Ramos (cell line): Measurements from ENCODE around the gene ARFGAP1.
"Not testable (repeated sequence)": the region's sequence is repeated elsewhere in the genome, so short reads cannot be mapped to it uniquely, and the experiment has no call there.

Experiments used
- in situ Hi-C: fragments of 300-500 bp; cut with MboI; formaldehyde crosslinking; loops from one replicate; pipeline ENCODE4 v1.14.3; 2022; ENCODE audit warnings: low sequenced_read_pairs; ENCODE audit not compliant: unreplicated experiment

ARFGAP1 gene

DNA sequence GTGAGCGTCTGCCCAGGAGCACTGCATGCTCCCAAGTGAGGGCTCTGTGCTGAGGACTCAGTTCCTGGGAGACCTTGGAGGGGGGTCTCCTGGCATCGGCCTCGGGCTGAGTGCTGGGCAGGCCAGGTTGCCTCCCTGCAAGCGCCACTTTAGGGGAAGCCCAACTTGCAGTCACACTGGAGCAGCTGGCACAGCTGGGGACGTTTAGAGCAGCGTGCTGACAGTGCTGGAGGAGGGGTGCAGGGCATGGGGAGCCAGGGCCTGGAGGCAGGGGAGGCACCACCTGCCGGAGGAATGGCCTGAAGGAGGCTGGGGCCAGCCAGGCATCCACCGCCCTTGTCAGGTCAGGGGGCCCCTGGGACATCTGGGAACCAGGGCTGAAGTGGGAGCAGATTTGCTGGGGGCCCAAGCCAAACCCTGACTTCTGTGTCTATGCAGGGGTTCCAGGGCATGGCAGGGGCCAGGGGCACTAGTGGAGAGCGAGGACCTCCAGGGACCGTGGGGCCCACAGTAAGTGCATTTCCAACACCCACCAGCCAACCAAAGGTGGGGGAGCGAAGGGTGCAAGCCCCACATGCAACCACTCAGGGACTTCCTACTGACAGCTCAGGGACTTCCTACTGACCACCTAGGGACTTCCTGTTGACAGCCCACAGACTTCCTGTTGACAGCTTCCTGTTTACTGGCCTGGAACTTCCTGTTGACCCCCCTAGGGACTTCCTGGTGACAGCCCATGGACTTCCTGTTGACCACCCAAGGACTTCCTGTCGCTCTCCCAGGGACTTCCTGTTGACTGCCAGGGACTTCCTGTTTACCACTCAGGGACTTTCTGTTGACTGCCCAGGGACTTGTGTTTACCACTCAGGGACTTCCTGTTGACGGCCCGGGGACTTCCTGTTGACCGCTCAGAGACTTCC lies 54.0 kb downstream of the ARFGAP1 start:
- in situ Hi-C loops = no loop called here

DNA sequence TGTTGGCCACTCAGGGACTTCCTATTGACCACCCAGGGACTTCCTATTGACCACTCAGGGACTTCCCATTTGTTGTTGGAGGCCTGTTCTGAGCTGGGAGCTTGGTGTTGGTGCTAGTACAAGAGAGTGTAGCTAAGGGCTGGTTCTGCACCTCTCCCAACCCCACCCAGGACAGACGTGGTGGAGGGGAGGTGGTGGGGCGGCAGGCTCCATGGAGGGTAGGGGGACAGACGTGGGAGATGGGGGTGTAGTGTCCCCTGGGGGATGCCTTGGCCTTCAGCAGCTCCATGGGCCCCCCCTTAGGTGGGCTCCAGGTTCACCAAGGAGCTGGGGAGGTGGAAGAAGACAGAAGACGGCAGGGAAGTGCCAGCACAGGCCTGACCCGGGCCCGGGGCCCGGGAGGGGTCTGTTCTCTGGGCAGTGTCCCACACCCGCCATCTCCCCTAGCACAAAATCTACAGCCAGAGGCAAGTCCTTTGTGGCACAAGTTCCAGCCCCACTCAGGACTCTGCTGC lies 54.7 kb downstream of the ARFGAP1 start:
- in situ Hi-C loops = no loop called here

DNA sequence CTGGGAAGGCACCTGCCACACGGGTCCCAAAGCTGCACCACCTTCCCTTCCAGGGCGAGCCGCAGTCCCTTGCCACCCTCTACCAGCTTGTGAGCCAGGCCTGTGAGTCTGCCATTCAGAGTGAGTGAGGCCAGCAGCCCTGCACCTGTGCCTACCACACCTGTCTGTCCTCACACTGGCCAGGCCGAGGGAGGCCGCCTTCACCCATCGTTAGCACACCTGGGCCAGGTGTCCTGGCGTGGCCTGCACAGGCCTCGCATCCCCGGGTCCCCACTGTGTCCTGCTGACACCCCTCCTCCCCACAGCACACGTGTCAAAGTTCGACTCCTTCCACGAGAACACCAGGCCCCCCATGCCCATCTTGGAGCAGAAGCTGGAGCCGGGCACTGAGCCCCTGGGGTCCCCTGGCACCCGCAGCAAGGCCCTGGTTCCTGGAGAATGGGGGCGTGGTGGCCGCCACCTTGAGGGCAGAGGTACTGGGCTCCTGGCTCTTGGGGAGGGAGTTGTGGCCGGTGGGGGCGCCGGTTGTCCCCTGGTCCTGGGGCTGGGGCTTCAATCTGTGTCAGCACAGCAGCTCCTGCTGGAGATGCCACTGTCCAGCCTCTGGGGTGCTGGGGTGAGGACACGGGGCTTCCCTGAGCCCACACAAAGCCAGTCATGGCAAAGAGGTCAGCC lies 55.5 kb downstream of the ARFGAP1 start:
- in situ Hi-C loops = no loop called here

DNA sequence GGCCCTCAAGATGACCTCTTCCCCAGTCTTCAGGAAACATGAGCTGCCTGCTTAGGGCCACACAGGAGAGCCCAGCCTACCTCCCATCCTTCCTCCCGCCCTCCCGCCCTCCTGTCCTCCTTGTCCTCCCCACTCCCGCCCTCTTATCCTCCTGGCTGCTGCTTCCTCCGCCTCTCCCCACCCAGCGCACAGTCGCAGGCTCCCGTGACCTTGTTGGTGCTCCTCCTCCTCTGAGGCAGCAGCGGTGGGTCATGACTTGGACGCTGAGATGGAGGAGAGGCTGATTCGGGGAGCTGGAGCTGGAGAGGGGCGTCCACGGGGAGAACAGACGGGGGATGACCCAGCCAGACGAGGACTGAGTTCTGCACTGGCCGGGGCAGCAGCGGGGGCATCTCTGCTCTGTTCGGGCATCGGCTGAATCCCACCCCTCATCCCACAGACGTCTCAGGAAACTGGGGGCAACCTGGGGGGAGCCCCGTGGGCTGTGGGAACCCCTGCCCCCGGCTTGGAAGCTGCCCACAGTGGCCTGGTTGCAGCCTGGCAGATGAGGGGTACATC lies 56.2 kb downstream of the ARFGAP1 start:
- in situ Hi-C loops = no loop called here

DNA sequence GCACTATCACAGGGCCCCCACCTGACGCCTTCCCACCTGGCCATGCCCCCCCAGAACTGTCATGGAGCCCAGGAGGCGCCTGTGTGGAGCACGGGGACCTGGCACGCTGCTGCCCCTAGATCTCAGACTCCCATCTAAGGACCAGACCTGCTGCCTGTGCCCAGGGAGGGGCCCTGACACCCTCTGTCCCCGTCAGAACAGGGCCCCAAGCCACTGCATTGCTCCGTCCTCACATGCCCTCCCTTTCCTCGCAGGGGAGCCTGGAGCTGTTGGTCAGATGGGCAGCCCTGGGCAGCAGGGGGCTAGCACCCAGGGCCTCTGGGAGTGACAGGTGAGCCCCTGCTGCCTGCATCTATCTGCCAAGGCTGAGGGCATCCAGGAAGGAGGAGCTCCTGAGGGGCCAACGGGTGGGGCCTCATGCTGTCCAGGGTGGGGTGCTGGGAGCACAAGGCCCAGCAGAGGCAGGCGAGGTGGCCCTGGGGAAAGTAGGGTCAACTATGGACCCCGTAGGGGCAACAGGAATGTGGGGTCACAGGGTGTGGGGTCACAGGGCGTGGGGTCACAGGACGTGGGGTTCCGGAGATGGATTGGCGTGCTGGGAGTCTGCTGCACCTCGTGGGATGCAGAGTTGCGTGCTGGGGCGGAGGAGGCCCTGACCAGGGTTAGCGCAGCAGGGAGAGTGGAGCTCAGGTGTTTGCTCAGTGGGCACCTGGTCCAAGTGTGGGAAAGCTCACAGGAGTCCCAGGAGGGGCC lies 56.9 kb downstream of the ARFGAP1 start:
- in situ Hi-C loops = no loop called here

DNA sequence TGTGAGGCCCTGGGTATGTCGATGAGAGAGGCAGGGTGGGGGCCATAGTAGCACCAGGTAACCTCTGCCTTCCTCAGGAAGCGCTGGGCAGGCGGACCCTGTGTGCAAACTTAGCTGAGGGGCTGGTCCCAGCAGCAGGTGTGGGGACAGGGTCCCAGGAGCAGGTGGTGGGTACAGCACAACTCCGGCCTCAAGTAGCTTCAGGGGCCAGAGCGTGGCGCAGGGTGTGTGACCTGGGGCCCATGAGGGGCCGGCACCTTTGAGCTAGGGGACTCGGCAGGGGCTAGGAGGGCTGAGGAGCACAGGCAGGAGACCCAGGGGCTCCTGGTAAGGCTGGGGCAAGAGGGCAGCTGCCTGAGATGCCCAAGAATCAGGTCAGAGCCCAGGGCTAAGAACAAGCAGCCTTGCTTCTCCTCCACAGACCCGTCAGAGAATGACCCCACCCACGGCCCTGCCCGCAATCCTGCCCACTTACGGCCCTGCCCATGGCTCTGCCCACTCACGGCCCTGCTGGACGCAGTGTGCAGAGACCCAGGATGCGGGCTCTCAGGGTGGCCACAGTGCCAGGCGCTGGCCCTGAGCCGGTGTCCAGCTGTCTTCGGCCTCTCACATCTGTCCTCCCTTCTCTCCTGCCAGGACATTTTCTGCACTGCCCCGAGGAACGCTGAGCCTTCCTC lies 57.6 kb downstream of the ARFGAP1 start:
- in situ Hi-C loops = no loop called here

DNA sequence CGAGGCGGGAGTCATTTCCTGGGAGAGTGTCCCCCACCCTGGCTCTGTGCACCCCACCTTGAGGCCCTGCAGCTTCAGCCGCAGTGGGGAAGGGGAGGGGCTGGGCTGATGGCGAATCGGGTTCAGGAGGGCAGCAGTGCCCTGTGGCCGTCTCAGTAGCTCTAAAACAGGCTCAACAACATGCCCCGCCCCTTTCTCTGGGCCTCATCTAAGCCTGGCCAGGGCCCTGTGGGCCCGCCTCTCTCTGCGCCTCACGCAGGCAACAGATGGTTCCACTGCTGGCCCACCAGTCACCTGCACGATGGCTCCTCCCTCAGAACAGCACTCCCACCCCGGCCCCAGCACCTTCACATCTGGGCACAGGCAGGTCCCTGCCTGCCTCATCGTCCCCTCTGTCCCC lies 58.3 kb downstream of the ARFGAP1 start:
- in situ Hi-C loops = no loop called here

DNA sequence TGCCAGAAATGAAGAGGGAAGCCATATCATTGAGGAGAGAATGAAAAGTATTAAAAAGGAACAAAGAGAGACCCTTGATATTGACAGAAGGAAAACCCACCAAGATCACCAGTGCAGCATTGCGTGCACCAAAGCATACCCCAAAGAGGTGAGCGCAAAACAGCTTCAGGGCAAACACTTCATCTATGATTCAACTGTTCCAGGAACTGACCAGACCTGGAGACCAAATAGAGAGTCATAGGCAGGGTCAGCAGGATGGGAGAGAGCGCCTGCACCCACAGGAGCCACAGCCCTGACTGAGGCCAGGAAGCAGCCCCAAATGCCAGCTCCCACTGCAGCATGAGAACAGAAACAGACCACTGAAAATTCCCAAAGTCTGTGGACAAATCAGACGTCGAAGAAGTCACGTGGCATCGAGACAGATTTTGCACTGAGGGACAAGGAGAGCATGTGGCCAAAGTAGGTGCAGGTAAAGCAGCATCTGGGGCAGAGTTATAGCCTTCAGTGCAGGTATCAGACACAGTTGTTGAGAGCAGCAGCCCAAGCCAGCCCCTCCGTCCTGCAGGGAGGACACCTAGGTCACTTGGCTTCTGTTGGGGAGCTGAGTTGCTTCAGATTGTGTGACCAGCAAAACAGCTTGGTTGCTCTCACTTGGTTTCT lies 59.3 kb downstream of the ARFGAP1 start:
- in situ Hi-C loops = no loop called here

DNA sequence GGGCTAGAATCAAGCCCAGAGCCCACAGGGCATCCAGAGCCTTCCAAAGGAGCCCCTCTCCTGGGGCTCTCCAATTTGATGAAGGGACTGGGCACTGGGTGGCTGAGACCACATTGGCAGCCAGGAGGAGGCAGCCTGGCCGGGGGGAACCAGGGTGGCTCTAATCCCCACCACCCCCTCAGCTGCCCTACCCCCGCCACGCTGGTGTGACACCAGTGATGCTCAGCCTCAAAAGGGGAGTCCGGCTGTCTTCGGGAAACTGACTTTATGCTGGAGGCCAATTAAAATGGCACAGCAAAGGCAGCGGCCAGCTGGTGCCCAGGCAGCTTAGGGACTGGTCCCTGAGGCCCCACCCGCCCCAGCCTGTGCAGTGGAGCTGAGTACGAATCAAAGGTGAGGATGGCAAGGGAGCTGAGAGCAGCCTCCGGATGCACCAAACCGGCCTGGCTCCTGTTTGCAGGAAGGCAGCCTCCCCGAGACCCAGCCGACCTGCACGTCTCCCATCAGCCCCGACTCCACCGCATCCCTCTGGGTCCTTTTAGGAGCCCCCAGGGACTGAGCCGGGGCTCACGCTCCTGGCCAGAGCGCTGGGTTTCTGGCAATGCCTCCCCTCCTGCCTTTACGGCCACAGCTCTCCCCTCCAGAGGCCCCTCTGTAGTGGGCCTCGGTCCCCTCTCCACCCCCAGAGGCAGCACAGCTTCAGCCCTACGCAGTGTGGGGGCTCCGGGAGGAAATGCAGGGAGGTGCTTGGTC lies 60.1 kb downstream of the ARFGAP1 start:
- in situ Hi-C loops = no loop called here

DNA sequence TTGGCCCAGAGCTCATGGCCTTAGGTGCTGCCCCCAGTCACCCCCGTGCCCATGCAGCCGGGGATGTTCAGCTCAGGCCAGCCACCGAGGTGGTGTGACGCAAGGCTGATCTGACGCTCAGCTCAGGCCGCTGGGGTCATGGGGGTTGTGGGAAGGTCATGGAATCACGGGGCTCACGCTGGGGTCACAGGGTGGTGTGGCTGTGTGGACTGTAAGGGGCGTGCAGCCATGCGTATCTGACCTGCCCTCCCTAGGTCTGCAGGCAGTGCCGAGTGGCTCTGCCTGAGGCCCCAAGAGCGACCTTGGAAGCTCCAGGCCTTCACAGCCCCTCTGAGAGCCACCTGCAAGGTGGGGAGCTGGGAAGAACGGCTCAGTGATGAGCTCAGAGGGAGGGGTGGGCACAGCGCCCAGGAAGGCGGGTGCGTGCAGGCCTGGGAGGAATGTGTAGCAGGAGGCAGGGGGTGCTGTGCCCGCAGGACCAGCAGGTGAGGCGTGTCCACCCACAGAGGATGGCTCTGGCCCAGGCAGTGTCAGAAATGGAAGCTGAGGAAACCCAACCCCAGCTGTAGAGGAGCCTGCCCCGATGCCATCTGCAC lies 60.7 kb downstream of the ARFGAP1 start:
- in situ Hi-C loops = no loop called here

DNA sequence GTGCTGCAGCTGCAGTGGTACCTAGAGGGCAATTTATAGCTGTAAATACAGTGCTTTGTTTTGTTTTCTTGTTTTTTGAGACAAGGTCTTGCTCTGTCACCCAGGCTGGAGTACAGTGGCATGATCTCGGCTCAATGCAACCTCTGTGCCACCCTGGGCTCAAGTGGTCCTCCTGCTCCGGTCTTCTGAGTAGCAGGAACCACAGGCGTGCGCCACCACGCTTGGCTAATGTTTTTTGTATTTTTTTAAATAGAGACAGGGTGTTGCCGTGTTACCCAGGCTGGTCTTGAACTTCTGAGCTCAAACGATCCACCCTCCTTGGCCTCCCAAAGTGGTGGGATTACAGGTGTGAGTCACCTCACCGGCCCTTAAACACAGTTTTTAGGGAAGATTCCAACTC lies 61.7 kb downstream of the ARFGAP1 start:
- in situ Hi-C loops = no loop called here

DNA sequence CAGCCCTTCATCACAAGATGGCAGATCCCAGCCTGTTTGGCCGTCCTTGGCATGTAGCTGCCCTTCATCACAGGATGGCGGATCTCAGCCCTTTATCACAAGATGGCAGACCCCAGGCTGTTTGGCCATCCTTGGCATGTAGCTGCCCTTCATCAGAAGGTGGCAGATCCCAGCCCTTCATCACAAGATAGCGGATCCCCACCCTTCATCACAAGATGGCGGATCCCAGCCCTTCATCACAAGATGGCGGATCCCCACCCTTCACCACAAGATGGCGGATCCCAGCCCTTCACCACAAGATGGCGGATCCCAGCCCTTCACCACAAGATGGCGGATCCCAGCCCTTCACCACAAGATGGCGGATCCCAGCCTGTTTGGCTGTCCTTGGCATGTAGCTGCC lies 62.4 kb downstream of the ARFGAP1 start:
- in situ Hi-C loops = not testable (repeated sequence)

DNA sequence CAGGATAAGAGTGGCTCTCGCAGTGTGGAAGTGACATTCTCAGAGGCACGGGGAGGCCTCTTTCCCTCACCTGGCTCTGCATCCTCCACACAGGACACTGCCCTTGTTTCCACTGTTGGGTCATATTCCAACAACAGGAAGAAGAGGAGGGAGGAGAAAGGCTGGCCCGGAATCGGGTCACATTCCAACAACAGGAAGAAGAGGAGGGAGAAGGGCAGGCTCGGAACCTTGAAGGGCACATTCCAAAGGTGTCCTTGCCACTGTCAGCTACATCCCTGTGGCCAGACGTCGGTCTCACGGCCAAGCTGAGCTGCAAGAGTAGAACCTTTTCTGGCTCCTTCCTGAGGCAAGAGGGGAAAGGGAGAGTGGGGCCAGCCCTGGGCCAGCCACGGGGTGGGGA lies 63.1 kb downstream of the ARFGAP1 start:
- in situ Hi-C loops = no loop called here

DNA sequence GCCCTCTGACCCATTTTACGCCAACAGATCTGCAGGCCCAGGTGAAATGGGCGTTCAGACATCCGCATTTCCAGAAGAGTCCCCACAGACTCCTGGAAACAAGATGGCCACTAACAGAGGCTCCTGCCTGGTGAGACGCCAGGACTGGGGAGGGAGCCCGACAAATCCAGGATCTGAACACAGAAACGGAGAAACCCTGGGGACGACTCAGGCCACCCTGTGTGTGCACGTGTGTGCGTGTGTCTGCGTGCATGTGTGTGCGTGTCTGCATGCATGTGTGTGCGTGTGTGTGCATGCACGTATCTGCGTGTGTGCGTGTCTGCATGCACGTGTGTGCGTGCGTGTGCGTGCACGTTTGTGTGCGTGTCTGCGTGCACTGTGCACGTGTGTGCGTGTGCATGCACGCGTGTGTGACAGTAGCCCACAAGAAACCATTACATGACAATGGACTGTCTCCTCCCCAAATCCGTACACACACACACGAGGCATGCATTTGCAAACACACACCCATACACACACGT lies 63.7 kb downstream of the ARFGAP1 start:
- in situ Hi-C loops = no loop called here

DNA sequence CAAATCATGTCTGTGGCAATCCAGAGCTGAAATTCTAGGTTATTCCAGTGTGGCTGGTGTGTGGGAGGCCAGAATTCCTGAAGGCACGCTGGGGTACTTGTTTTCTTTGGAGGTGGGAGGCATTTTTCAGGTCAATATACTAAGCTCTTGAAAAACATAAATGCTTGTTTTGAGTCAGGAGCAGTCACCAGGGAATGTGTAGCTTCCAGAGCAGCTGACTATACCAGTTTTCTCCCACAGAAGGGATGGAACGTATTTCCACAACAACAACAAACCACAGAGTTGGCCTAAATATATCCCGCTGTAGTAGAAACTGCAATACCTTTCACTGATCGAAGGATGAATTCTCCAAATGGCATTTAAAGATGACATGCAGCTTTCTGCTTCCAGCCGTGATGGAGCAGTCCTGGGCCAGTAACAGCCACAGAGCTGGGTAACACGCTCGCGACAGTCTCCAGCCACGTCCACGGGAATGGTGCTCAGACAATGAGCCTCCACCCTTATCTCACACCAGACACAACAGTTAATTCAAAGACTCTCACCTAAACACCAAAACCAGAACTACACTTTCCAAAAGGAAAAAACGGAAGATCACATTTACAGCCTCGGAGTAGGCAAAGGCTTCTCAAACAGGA lies 65.3 kb downstream of the ARFGAP1 start:
- in situ Hi-C loops = no loop called here
